ENCODE results near the gene MPC2.
"Not testable (repeated sequence)": the region's sequence is repeated elsewhere in the genome, so short reads cannot be mapped to it uniquely, and the experiment has no call there.

MPC2 gene

DNA sequence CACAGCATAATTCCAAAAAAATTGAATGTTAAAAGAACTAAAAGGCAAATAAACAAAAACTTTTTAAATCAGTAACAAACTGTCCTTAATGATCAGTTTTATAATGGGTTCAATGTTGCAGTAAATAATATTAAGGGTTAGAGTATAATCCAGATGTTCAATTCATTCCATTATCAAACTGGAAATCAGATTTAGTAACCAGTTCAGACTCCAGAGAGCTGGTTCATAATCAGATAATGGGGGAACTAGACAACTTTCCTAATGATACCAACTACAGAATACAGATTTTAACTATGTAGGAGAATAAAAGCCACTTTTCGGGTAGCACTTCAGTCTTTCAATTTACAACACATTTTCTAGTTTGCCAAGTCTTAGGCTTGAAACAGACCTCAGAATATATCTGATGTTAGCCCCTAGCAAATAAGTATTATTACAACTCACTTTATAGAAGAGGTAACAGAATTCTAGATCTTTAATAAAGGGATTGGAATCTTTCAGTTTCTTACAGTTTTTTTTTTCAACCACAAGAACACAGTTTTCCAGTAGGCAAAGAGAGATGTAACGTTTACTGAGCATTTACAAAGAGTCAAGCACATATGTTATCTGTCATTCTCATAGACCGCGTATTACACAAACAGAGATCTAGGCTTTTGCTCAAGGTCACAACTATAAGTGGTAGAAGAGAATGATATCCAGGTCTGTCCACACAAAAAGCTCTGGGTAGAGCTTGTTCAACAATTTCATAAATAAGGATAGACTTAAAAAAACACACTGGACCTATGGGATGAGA, 2.3 kb downstream of the MPC2 start:
- no peak for DNase-seq (ENCODE audit: low read depth, low spot score)

DNA sequence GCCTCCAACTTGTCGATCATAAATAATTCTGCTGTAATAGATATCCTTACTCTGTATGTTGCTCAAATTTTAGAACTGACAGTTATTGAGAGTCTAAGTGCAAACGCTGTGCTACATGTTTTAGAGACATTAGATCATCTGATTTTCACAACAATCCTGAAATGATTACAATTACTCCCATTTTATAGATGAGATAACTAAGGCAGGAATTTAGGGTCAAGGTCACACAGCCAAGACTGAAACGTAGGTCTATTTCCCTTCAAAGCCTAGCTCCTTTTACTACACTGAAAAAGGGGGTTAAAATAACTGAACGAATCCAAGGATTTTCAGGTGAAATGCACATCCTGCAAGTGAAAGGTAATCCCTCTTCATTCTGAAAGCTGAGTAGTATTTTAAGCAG, 3.1 kb downstream of the MPC2 start:
- DNase-seq (ENCODE audit: low read depth, low spot score): no peak

DNA sequence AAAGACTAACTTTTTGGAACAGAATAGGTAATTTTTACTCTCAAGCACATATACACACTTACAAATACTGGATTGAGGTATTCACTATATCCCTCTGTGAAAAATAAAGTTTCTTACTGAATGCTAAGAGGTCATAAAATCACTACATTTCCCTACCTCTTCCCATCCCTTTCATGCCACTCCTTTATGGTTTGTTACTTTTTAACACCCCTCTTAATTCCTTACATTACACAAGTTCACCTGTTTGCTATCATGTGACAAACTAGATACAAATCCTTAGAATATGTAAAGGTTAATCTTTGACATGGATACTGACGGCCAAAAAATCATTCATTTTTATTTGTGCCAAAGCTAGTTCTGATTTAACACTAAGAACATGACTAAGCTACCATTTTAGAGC, 7.1 kb downstream of the MPC2 start:
- DNase-seq (ENCODE audit: low read depth, low spot score): no peak

DNA sequence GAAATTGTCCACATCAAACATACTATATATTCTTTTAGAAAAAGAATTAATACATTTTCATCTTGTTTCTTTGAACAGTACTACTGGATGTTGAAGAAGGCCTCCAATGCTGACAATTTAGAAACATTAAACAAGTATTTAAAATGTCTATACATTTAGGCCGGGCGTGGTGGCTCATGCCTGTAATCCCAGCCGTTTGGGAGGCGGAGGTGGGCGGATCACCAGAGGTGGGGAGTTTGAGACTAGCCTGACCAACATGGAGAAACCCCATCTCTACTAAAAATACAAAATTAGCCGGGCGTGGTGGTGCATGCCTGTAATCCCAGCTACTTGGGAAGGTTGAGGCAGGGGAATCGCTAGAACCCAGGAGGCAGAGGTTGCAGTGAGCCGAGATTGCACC, 8.0 kb downstream of the MPC2 start:
- DNase-seq (ENCODE audit: low read depth, low spot score): not testable (repeated sequence)

DNA sequence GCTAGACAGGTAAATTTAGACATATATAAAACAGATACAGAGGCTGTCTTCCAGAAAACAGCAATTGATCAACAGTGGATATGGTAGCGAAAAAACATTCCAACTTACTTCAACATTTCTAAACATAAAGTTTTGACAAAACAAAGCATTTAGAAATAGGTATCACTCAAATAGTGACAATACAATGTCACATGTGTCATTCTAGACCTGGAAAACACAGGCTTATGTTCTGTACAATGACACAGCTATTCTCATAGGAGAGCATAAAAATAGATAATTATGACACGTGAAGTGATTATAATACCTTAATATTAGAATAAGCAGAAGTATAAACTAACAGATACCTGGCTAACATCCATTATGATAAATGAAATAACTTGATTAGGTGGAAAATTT, 8.4 kb downstream of the MPC2 start:
- no peak for DNase-seq (ENCODE audit: low read depth, low spot score)

DNA sequence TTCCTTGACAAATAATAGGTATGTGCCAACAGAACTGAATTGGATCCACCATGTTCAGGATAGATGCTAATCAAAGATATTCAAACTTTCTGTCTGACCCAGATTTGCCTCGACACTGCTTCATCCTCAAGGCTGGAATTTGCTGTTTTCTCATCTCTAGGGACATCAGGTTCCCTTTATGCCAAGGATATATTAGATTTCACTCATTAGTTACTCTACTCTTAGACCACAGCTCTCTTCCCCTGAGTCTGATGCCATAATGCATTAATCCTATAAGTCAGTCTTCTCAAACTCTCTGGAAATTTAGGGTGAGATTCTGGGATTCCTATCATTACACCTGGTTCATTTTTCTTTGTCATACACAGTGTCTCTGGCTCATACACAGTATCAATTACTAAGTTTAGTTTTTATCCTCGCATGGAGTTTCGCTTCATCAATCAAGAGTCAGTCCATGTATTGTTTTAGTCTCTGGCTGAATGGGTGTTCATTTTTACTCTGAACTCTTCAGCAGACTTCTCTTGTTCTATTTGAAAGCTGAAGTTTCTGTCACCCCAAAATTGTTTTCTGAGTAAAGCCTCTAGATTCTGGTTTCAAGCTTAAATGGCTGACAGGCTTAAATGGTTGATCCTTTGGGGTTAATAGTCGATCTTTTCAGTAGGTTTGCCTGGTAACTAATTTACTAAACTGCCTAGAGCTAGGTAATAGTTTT, 9.7 kb downstream of the MPC2 start:
- DNase-seq (ENCODE audit: low read depth, low spot score): no peak

DNA sequence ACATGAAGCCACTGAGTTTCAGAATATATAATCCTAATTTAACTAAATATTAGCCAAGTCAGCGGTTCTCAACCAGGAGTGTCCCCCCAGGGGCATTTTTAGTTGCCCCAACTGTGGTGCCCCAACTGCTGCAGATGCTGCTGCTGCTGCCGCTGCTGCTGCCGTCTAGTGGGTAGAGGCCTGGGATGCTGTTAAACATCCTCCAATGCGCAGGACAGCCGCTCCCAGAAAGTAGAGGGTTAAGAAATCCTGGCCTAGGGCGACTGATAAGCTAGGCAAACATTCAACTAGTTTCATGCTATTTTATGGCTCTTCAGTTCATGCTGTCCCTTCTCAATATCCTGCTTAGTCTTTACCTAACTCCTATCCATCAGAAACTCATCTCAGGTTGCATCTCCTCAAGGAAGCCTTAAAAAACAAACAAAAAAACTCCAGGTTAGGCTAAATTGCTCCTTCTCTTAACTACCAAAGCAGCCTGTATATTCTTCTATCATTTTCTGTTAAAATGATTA, 10.3 kb downstream of the MPC2 start:
- no peak for DNase-seq (ENCODE audit: low read depth, low spot score)

DNA sequence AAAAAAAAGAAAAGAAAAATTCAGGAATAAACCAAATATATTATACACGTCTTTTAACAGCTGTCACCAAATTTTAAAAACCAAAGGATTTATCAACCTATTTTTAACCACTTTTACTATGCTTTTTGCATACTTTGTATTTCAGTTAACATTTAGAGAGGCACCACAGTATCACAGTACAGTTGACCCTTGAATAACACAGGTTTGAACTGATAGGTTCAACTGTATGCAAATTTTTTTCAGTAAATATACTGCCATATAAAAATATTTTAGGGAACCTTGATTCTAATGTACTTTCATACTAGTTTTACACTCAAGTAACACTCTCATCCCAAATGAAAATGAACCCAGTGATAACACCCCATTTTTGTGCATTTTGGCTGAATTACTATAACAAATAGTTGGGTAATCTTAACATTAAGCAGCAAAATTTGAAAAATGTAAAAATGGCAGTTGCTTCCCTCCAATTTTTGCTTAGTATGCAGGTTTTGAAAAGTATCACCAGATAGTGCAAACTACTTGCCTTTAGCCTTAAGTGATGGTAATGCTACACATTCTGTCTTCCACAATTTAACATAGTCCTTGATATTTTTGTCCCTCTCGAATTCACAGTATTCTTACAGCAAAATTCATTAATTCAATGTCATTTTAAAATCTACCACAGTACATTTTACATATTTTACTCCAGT, 12.2 kb downstream of the MPC2 start:
- DNase-seq (ENCODE audit: low read depth, low spot score): no peak

DNA sequence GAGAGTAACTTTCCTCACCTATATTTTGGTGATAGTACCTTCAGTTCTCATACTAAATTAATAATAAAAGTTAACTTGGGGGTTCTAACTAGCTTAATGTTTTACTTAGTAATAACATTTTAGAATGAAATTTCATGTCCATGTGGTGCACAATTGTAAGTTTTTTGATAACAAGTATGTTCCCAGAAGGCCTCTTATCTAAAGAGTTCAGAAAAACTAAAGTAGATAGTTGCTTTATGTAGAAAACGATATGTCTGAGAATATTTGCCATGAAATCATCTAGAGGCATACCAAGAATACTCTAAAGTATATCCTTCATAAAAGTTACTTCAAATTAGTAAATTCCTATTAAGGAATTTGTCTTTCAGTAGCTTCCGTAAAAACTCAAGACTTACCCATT, 12.8 kb downstream of the MPC2 start:
- no peak for DNase-seq (ENCODE audit: low read depth, low spot score)

DNA sequence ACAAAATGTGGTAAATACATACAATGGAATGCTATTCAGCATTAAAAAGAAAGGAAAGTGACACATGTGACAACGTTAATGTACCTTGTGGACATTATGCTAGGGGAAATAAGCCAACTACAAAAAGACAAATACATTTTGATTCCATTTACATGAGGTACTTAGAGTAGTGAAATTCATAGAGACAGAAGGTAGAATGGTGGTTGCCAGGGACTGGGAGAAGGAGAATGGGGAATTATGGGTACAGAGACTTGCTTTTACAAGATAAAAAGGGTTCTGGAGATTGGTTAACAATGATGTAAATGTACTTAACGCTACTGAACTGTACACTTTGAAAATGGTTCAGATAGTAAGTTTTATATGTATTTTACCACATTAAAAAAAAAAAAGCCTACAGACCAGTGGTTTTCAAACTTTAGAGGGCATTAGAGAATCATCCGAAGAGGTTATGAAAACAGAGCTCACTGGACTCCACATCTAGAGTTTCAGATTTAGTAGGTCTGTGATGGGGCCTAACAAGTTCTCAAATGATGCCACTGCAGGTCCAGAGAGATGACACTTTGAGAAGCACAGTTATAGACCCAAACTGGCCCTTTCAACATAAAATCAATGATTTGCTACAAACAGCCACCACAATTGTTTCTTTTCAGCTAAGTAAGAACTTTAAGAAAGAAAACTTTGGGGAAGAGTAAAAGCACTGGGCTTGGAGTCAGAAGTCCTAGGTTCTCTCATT, 13.4 kb downstream of the MPC2 start:
- no peak for DNase-seq (ENCODE audit: low read depth, low spot score)

DNA sequence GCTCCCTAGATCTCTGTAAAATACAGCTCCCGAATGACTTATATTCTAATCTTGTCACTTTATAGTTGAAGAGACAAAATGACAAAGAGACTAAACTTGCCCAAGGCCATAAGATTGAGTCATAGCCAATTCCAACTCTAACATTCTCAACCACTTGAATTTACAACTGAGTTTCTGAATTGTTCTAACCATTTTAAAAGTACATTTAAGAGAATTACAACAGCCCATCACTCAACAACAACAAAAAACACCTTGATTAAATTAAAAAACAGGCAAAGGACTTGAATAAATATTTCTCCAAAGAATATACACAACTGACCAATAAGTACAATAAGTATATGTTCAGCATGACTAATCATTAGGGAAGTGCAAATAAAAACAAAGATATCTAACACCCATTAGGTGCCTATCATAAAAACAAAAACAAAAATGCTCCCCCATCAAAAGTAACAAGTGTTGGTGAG, 14.2 kb downstream of the MPC2 start:
- no peak for DNase-seq (ENCODE audit: low read depth, low spot score)

DNA sequence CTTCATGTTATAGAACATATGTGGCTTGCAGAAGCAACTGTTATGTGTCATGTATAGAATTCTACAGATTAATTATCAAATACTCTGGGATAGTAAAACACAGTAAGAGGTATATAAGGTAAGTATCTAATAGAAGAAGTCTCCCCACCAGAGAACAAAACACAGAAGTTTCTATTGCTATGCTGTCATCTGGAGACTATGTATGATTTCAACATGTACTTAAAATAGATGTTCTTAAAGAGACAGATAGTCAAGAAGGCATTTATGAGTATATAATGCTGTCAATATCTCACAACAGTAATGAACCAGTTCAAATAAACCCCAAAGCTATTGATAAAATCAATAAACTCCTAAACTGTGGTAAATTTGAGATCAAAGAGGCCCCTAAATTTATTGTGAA, 14.8 kb downstream of the MPC2 start:
- no peak for DNase-seq (ENCODE audit: low read depth, low spot score)

DNA sequence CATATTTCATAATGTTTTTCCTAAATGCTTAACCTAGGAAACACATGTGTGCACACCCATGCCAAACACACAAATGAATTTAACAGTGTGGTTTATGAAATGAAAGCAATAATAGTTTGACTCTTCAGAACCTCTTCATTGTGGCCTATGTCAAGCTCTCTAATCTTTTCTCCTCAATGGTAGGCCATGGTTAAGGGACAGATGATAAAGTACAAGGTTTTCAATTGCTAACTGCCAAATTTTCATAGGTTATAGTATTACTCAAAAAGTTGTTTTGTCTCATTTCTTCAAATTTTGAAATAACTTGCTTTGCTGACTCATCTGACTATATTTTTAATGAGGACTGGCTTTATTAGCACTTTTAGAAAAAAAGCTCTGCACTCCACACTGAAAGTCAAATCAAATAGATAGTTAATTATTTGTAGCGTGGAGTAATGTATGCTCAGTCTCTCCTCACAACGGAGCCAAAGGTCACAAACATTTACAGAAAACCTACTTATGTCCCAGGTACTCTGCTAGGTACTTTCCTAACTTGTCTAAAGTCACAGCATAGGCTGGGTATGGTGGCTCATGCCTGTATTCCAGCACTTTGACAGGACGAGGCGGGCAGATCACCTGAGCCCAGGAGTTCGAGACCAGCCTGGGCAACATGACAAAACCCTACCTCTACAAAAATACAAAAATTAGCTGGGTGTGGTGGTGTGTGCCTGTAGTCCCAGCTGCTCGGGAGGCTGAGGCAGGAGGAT, 19.9 kb downstream of the MPC2 start:
- no peak for DNase-seq (ENCODE audit: low read depth, low spot score)

DNA sequence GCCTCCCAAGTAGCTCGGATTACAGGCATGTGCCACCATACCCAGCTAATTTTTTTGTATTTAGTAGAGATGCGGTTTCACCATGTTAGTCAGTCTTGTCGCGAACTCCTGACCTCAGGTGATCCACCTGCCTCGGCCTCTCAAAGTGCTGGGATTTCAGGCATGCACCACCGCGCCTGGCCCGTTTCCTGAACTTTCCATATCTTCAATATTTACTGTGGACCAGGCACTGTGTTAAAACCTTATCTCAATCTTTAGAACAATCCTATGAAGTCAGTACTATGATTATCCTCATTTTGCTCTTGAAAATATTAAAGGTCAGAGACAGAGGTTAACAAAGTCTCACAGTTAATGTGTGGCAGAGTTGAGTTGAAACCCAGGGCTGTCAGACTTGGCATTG, 21.3 kb downstream of the MPC2 start:
- DNase-seq (ENCODE audit: low read depth, low spot score): no peak

DNA sequence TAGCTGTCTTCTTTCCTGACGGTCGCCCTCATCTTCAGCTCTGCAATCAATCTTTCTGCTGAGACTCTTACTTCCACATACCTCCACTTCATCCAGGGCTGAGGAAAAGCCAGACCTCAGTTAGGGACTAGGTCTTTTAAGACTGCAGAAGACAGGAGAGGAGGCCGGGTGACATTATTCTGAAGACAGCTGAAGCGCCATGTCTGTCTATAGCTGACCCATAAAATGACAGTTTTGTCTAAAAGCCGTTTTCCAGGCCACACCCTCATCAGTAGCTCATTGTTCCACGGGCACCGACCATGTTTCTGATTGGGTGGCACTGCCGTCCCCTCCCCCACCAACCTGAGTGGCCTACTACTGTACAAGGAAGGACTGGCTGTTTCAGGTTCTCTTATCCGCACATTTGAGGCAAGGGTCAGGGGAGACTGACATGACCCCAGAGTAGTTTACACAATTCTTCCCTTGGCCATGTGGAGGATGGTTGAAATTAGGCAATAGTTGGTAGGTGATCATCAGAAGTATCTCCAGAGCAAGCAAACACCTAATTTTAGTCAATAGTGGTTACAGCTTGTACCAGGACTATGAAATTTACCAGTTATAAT, 22.9 kb downstream of the MPC2 start, which contains the start of gene ADCY10:
TSS of gene ADCY10 (minus strand) at position 240 of the 602 bp plus-strand sequence. CDS start 8,994 bp downstream, outside the sequence.
- DNase-seq (ENCODE audit: low read depth, low spot score): no peak

DNA sequence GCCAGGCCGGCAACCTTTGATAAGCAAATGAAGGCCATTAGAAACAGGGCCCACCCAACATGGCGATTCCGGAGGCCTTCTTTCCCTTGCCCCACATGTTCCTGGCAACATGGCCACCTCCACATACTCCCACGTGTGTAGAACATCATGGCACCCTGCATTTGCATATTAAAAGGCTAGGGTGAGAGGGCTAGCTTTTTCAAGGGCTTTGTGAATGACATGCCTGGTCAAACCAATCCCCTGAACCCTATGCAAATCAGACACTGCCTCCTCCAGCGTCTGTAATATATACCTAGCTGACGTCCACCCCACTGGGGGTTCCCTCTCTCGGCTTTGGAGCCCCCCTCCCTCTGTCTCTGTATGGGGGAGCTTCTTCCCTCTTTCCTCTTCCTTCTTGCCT, 24.6 kb downstream of the MPC2 start:
- DNase-seq (ENCODE audit: low read depth, low spot score): no peak

DNA sequence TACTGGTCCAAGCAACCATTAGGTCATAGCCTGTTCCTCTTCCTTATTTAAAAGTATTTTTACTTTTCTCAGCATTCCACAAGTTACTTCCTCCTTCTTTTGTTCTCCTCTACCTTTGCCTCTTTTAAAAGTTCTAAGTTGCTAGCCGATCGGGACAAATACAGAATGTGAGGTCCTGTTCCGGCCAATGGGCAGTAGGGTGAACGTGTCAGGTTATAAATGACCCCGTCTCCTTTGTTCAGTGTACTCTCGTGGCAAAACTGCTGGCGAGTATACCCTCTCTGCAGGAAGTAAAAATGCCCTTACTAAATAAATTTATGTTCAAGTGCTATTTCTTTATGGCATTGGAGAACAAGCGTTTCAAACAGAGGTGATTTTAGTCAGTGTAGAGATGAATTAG, 25.5 kb downstream of the MPC2 start:
- DNase-seq (ENCODE audit: low read depth, low spot score): no peak

DNA sequence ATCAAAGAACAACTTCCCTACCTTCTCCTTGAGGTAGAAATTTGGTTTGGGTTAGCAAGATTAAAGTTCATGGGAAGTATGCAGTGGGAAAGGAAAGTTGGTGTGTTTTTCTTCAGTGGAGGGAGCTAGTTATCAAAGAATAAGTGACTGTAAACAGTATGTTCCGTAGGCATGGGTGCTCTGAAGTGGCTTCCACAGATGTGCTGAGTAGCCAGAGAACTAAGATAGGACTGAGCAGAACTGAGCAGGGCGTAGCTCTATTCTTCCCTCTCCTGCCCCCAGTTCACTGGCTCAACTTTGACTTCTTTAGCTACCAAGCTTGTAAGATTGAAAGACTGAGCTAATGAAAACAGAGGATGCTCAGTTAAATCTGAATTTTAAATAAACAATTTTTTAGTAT, 26.3 kb downstream of the MPC2 start:
- DNase-seq (ENCODE audit: low read depth, low spot score): no peak

DNA sequence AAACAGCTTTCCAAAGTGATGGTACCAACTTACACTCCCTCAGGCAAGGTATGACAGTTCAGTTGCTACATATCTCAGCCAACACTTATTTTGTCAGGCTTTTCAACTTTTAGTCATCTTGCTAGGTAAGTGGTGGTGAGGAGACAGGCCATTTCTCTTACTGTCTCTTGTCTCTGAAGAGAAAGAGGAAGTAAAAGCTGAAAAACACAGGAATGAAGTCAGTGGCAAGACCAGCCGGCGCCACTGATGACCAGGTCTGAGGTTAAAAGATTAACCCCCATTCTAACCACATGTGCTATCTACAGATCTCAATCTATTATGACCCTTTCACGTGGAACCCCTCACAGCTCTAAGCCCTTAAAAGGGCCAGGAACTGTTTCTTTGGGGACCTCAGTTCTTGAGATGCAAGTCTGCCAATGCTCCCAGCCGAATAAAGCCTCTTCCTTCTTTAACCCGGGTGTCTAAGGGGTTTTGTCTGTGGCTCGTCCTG, 27.1 kb downstream of the MPC2 start:
- no peak for DNase-seq (ENCODE audit: low read depth, low spot score)

DNA sequence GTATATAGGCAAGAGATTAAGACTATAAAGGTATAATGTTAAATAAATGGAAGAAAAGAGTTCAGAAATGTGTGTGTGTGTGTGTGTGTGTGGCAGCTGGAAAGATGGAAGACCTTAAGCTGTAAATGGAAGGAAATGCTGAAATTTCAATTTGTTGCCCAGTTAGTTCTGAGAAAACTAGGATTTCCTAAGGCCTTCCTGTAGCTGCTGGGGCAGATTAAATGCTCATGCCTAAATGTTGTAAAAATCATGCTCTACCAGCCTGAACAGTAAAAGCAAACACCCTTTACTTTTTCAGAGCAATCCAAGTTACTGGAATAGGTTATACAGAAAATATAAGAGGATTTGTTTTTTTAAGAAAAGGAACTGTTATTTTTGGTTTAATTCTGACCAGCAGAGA, 31.2 kb downstream of the MPC2 start:
- DNase-seq (ENCODE audit: low read depth, low spot score): no peak

All from activated CD4-positive, CD25-positive, alpha-beta regulatory T cell treated with anti-CD3 and anti-CD28 coated beads, Interleukin-2, amount 50 U/mL, for 16 hours (primary cell).